HG03097 (cell line): ENCODE measurements around the gene WDFY1.

Experiments
- ATAC-seq: cut with Tn5 transposase; IDR thresholded peaks from one replicate; pipeline ENCODE4 v1.9.1; 2021; ENCODE audit not compliant: unreplicated experiment, low FRiP score

WDFY1 gene

GRCh38 chr2:223932816-223933800 is 12.0 kb downstream of the WDFY1 start:
- no peak for ATAC-seq

- no peak for ATAC-seq
These were observed 14.8 kb downstream of the WDFY1 start for GRCh38 chr2:223930103-223930976.

GRCh38 chr2:223929571-223930102 is 15.5 kb downstream of the WDFY1 start:
- ATAC-seq = no peak

GRCh38 chr2:223928113-223929006 is 16.8 kb downstream of the WDFY1 start:
- no peak for ATAC-seq

- ATAC-seq = no peak
These were observed 20.0 kb downstream of the WDFY1 start for GRCh38 chr2:223925106-223925505.

- ATAC-seq = no peak
These were observed 21.2 kb downstream of the WDFY1 start for GRCh38 chr2:223923976-223924375.

- no peak for ATAC-seq
These were observed 22.8 kb downstream of the WDFY1 start for GRCh38 chr2:223922308-223922707.

- ATAC-seq = no peak
These were observed 23.9 kb downstream of the WDFY1 start for GRCh38 chr2:223921204-223921603.

- ATAC-seq = no peak
These were observed 25.0 kb downstream of the WDFY1 start for GRCh38 chr2:223920109-223920508.

- no peak for ATAC-seq
These were observed 26.4 kb downstream of the WDFY1 start for GRCh38 chr2:223918671-223919134.

GRCh38 chr2:223916181-223916920 is 28.8 kb downstream of the WDFY1 start:
- no peak for ATAC-seq

- ATAC-seq = no peak
These were observed 30.1 kb downstream of the WDFY1 start for GRCh38 chr2:223915071-223915470.

- no peak for ATAC-seq
These were observed 30.8 kb downstream of the WDFY1 start for GRCh38 chr2:223914324-223914723.

- ATAC-seq = no peak
These were observed 36.0 kb downstream of the WDFY1 start for GRCh38 chr2:223909001-223909741.

- no peak for ATAC-seq
These were observed 36.7 kb downstream of the WDFY1 start for GRCh38 chr2:223908304-223908998.

GRCh38 chr2:223905996-223906395 is 39.1 kb downstream of the WDFY1 start:
- no peak for ATAC-seq

- no peak for ATAC-seq
These were observed 43.3 kb downstream of the WDFY1 start for GRCh38 chr2:223901854-223902253.

GRCh38 chr2:223901311-223901710 is 43.8 kb downstream of the WDFY1 start:
- no peak for ATAC-seq
